Measurements from ENCODE around the gene SP140L. TPM values are rescaled to one million over a fixed set of nuclear protein-coding genes. Genes with fewer than 3 reads are reported as not detected.

Gene SP140L
- total and polyA plus RNA-seq, 10 of the 15 experiments (the other 5 are each of a cell fraction or from before 2014, with no cell fraction given), result 4.7 to 28.6 (median 15.0) TPM

GRCh38 chr2:230319211-230319862, 7.7 kb upstream of the SP140L start (continued):
- peak; percentile 83 for TF ChIP-seq EED (IDR thresholded peaks at IDR 0.05; ENCODE audit: low read depth)
- no peak for TF ChIP-seq FOXK2 (IDR thresholded peaks at IDR 0.05)
- TF ChIP-seq TCF3 (IDR thresholded peaks at IDR 0.05; ENCODE audit: borderline replicate concordance, insufficient read depth, low read depth, low read length), result no peak
- no peak for TF ChIP-seq ZNF274 (IDR thresholded peaks at IDR 0.05; ENCODE audit: insufficient read depth, insufficient read length)
- no peak for TF ChIP-seq RAD21 (IDR thresholded peaks at IDR 0.05; ENCODE audit: insufficient read depth, low read depth, low read length)
- TF ChIP-seq BRCA1 (IDR thresholded peaks at IDR 0.05; ENCODE audit: low read depth, low read length), result no peak
- no peak for TF ChIP-seq MLLT1 (IDR thresholded peaks at IDR 0.05)
- TF ChIP-seq CREB1 (IDR thresholded peaks at IDR 0.05; ENCODE audit: low read depth), result no peak; the same call in 1 of the 2 replicates
- TF ChIP-seq GABPA (IDR thresholded peaks at IDR 0.05; ENCODE audit: low read depth), result no peak
- peak; percentile 55 for TF ChIP-seq IKZF1 (conservative IDR thresholded peaks at IDR 0.05)
- no peak for TF ChIP-seq ZNF384 (IDR thresholded peaks at IDR 0.05; ENCODE audit: borderline replicate concordance, low read depth, low read length)
- peak; percentile 72 for TF ChIP-seq CBFB (IDR thresholded peaks at IDR 0.05; ENCODE audit: low read depth)
- TF ChIP-seq RUNX3 (IDR thresholded peaks at IDR 0.05; ENCODE audit: low read length), result peak; percentile 94
- no peak for TF ChIP-seq ATF7 (IDR thresholded peaks at IDR 0.05; ENCODE audit: low read depth)

Measured in GM12878 (cell line).